Renal cortex interstitium (tissue), 11 donors: ENCODE measurements around the gene GRAMD1A. TPM values are rescaled to one million over a fixed set of nuclear protein-coding genes. Genes with fewer than 3 reads are reported as not detected.
A peak's percentile ranks its signal among the peaks of the same experiment; 100 is the strongest.

Source experiments
- DNase-seq, 11 donors: peaks; one replicate each; pipeline ENCODE4 v3.0.0-alpha.2; 2013; ENCODE audit warnings: low read depth in 9 of 11, low spot score in 4 of 11; ENCODE audit errors: extremely low read depth in 1 of 11
- polyA plus RNA-seq, 3 donors: library from polyadenylated mRNA; unstranded; fragments of 120-200 nt; gene quantifications; one replicate each; pipeline ENCODE4 v1.2.1, GENCODE V29; 2013; ENCODE audit not compliant: insufficient read length in 3 of 3

GRAMD1A gene
- polyA plus RNA-seq, 3 donors, result 48.1 to 77.3 (median 59.5) TPM

DNA sequence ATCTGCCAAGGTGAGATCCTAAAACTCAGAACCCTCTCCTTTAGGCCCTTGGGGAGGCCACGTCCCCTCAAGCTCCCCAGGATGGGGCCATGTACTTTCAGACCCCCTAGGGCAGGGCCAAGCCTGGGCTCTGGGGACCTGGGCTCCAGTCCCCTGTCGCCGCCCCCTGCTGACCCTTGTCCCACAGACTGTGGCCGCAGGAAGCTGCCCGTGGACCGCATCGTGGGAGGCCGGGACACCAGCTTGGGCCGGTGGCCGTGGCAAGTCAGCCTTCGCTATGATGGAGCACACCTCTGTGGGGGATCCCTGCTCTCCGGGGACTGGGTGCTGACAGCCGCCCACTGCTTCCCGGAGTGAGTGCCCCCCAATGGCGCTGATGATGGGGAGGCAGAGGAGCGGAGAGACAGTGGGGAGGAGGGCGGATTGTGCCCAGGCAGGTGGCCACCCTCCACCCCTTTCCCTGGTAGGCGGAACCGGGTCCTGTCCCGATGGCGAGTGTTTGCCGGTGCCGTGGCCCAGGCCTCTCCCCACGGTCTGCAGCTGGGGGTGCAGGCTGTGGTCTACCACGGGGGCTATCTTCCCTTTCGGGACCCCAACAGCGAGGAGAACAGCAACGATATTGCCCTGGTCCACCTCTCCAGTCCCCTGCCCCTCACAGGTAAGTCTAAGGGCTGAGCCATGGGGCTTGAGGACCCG is 60.2 kb downstream of the GRAMD1A start:
- DNase-seq, result no peak

GRCh38 chr19:35061583-35062373 is 61.7 kb downstream of the GRAMD1A start:
- DNase-seq, result no peak

GRCh38 chr19:35062942-35063341 is 62.8 kb downstream of the GRAMD1A start:
- DNase-seq, result no peak

DNA sequence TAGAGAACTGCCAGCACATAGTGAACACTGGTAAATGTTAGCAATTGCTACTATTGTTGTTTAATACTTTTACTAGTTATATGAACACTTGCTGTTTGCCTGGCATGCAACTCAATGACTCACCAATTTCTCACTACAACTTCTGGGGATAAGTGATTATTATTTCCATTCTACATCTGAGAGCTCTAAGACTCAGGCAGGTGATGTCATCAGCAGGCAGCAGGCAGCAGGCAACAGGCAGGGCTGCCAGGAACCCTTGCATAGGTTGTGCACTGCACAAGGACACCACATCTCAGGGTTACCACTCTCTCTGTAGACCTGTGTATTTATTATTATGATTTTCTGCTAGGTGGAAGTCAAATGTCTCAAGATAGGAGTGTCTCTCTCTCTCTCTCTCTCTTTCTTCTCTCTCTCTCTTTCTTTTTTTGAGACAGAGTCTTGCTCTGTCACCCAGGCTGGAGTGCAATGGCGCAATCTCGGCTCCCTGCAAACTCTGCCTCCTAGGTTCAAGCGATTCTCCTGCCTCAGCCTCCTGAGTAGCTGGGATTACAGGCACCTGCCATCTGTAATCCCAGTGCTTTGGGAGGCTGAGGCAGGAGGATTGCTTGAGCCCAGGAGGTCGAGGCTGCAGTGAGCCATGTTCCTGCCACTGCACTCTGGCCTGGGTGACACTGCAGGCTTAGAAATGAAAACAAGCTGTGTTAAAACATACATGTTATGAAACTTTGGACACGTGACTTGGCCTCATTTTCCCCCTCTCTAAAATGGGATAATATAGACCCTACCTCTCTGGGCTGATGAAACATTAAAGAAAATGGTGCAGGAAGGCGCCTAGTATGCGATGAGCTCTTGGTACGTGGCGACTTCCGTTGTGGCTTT is 64.1 kb downstream of the GRAMD1A start:
- DNase-seq, result no peak

DNA sequence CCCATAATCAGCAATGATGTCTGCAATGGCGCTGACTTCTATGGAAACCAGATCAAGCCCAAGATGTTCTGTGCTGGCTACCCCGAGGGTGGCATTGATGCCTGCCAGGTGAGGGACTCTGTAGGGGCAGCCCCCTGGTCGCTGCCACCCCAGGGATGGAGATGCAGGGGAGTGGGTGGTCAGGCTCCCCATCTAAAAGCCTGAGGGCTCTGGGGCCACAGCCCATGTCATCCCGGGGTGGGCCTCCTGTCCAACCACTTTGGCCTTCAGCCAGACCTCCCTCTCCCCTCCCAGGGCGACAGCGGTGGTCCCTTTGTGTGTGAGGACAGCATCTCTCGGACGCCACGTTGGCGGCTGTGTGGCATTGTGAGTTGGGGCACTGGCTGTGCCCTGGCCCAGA is 65.5 kb downstream of the GRAMD1A start:
- DNase-seq, result no peak

- no peak for DNase-seq
These were observed 66.0 kb downstream of the GRAMD1A start for GRCh38 chr19:35066121-35066520.

DNA sequence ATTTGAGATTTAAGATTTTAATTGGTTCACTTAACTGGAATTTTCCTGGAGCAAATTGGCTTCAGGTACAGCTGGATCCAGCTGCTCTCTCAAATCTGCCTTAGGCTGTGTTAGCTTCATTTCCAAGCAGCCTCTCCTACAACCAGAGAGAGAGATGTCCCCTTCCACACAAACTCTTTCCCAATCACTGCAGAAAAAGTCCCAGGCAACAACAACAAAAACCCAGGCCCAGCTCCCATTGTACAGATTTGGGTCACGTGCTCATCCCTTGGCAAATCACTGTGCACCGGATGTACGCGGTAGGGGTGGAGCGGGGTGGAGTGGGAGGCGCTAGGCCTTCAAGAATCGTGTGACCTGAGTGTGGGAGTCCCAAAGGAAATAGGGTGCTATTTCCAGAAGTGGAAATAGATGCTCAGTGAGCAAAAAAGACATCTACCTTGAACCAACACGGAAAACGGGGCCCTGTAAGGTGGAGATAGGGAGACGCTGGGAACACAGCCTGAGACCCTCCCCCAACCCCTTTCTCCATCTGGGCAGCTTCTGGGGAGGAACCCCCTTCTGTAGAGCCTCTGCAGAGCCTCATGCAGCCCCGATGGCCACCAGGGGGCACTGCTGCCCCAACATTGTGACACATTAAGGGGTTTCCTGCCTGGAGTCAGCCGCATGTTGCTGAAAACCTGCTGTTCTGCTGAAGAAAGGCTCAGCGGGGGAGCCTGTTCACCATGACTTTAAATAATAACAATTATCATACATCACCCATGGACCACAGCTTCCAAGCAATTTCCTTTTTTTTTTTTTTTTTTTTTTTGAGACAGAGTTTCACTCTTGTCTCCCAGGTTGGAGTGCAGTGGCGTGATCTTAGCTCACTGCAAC is 66.8 kb downstream of the GRAMD1A start:
- peak; percentile 63 to 82 (median 76) for DNase-seq

- DNase-seq, result no peak
These were observed 69.0 kb downstream of the GRAMD1A start for GRCh38 chr19:35068941-35069634.

- no peak for DNase-seq
These were observed 69.6 kb downstream of the GRAMD1A start for GRCh38 chr19:35069696-35070095.

- no peak for DNase-seq
These were observed 70.3 kb downstream of the GRAMD1A start for GRCh38 chr19:35070471-35070870.

- no peak for DNase-seq
These were observed 73.4 kb downstream of the GRAMD1A start for GRCh38 chr19:35073516-35073915.

GRCh38 chr19:35073941-35074340 is 73.8 kb downstream of the GRAMD1A start:
- no peak for DNase-seq

GRCh38 chr19:35074426-35075201 is 74.5 kb downstream of the GRAMD1A start:
- no peak for DNase-seq

DNA sequence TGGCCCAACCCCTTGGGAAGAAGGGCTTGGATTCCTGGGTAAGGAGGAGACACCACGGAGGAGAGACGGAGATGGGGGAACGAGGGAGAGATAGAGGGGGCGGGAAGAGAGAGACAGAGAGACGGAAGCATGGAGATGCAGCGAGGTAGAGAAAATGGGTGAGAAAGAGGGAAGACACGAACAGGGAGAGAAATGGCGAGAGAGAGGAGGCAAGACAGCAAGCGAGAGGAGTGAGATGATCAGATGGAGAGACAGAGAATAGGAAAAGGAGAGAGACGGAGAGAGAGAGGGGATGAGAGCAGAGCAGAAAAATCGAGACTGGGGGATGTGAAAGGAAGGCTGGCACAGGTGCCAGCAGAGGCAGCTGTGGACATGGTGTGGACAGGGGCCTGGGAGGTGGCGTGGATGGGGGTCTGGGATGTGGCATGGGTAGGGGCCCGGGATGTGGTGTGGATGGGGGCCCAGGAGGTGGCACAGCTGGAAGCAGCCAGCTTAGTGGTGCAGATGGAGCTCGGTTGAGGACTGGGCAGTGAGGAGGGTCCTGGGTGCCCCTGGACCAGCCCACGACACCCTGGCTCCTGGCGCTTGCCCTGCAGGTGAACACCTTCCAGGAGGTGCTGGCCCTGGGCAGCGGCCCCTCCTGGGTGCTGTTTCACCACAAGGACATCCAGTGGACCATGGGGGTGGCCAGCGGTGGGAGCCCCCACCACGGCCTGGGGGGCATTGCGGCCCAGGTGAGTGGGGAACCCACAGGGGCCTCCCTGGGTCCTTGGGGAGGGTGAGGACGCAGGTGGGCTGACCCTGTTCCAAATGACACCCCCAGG is 75.3 kb downstream of the GRAMD1A start:
- DNase-seq, result no peak

DNA sequence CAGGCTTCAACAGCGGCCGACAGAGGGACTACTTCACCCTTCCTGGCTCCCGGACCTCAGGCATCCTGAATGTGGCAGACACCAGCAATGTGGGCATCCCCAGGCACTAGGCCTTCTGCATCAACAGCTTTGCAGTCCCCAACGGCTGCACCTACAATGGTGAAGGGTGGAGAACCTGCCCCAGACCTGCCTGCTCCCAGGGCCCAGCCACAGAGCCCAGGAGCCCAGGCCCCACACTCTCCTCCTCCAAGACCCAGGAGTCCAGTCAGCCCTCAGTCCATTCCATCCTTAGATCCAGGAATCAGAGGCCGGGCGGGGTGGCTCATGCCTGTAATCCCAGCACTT is 75.9 kb downstream of the GRAMD1A start:
- no peak for DNase-seq
